ENCODE results near the gene CD55.
A peak's percentile ranks its signal among the peaks of the same experiment; 100 is the strongest.

The CD55 gene

GRCh38 chr1:207321079-207321789 is at the start of gene CD55:
Gene CD55 (plus strand): TSS chr1:207321678. CDS start chr1:207321766, 88 bp downstream.
- peak; percentile 77 for DNase-seq

GRCh38 chr1:207274882-207275281 is 46.6 kb upstream of the CD55 start:
- DNase-seq = no peak

- DNase-seq = no peak
These were observed 45.0 kb upstream of the CD55 start for GRCh38 chr1:207276465-207276864.

GRCh38 chr1:207277241-207277640 is 44.2 kb upstream of the CD55 start:
- no peak for DNase-seq

GRCh38 chr1:207279652-207280051 is 41.8 kb upstream of the CD55 start:
- DNase-seq = no peak

- DNase-seq = no peak
These were observed 40.8 kb upstream of the CD55 start for GRCh38 chr1:207280706-207281105.

- DNase-seq = no peak
These were observed 39.4 kb upstream of the CD55 start for GRCh38 chr1:207282058-207282457.

GRCh38 chr1:207282496-207283380 is 38.7 kb upstream of the CD55 start:
- no peak for DNase-seq

- no peak for DNase-seq
These were observed 38.1 kb upstream of the CD55 start for GRCh38 chr1:207283421-207283820.

- no peak for DNase-seq
These were observed 37.1 kb upstream of the CD55 start for GRCh38 chr1:207284209-207284897.

GRCh38 chr1:207286786-207287468 is 34.6 kb upstream of the CD55 start:
- DNase-seq = no peak

GRCh38 chr1:207288315-207288714 is 33.2 kb upstream of the CD55 start:
- DNase-seq = no peak

- no peak for DNase-seq
These were observed 31.7 kb upstream of the CD55 start for GRCh38 chr1:207289756-207290155.

- DNase-seq = no peak
These were observed 29.8 kb upstream of the CD55 start for GRCh38 chr1:207291723-207292122.

GRCh38 chr1:207298186-207298585 is 23.3 kb upstream of the CD55 start:
- DNase-seq = no peak

- peak; percentile 39 for DNase-seq
These were observed 22.7 kb upstream of the CD55 start for GRCh38 chr1:207298636-207299398.

- DNase-seq = no peak
These were observed 20.5 kb upstream of the CD55 start for GRCh38 chr1:207300970-207301369.

GRCh38 chr1:207302618-207303393 is 18.7 kb upstream of the CD55 start:
- DNase-seq = no peak

GRCh38 chr1:207304710-207305488 is 16.6 kb upstream of the CD55 start:
- DNase-seq = no peak

- DNase-seq = no peak
These were observed 16.0 kb upstream of the CD55 start for GRCh38 chr1:207305489-207305873.

- no peak for DNase-seq
These were observed 15.5 kb upstream of the CD55 start for GRCh38 chr1:207306023-207306422.
